ENCODE data around the gene TRAIP.
"Not testable (repeated sequence)": the region's sequence is repeated elsewhere in the genome, so short reads cannot be mapped to it uniquely, and the experiment has no call there.

The TRAIP gene

GRCh38 chr3:49872801-49873281 lies 16.5 kb upstream of the TRAIP start:
- no peak for DNase-seq

GRCh38 chr3:49871531-49872153 lies 15.3 kb upstream of the TRAIP start:
- no peak for DNase-seq

- no peak for DNase-seq
These were observed 13.3 kb upstream of the TRAIP start, which contains the start of gene CAMKV for GRCh38 chr3:49869525-49870126. Gene CAMKV, minus strand, starts transcription at chr3:49869906. Its CDS starts 7,518 bp downstream, at chr3:49862388.

GRCh38 chr3:49868862-49869466 lies 12.6 kb upstream of the TRAIP start:
- no peak for DNase-seq

- no peak for DNase-seq
These were observed 11.5 kb upstream of the TRAIP start for GRCh38 chr3:49867871-49868321.

GRCh38 chr3:49867400-49867799 lies 11.0 kb upstream of the TRAIP start:
- no peak for DNase-seq

GRCh38 chr3:49865198-49865784 lies 8.9 kb upstream of the TRAIP start:
- DNase-seq = no peak

- DNase-seq = no peak
These were observed 8.1 kb upstream of the TRAIP start for GRCh38 chr3:49864505-49864904.

- DNase-seq = no peak
These were observed 3.4 kb upstream of the TRAIP start for GRCh38 chr3:49859576-49860305.

GRCh38 chr3:49855662-49856061 lies 702 bp downstream of the TRAIP start:
- DNase-seq = no peak

GRCh38 chr3:49845694-49846093 lies 10.7 kb downstream of the TRAIP start:
- DNase-seq = no peak

- DNase-seq = no peak
These were observed 11.7 kb downstream of the TRAIP start for GRCh38 chr3:49844464-49845183.

- no peak for DNase-seq
These were observed 13.4 kb downstream of the TRAIP start for GRCh38 chr3:49842843-49843517.

- DNase-seq = no peak
These were observed 14.6 kb downstream of the TRAIP start for GRCh38 chr3:49841806-49842205.

GRCh38 chr3:49841126-49841696 lies 15.2 kb downstream of the TRAIP start:
- DNase-seq = no peak

- DNase-seq = no peak
These were observed 16.0 kb downstream of the TRAIP start for GRCh38 chr3:49840388-49840787.

- DNase-seq = peak; percentile 63
These were observed 17.1 kb downstream of the TRAIP start for GRCh38 chr3:49839193-49839809.

GRCh38 chr3:49831341-49831740 lies 25.0 kb downstream of the TRAIP start:
- DNase-seq = no peak

GRCh38 chr3:49826016-49826415 lies 30.3 kb downstream of the TRAIP start:
- no peak for DNase-seq

GRCh38 chr3:49823131-49823530 lies 33.2 kb downstream of the TRAIP start:
- not testable (repeated sequence) for DNase-seq
